ENCODE measurements around the gene ADRA1B.
"Not testable (repeated sequence)": the region's sequence is repeated elsewhere in the genome, so short reads cannot be mapped to it uniquely, and the experiment has no call there.

The ADRA1B gene

DNA sequence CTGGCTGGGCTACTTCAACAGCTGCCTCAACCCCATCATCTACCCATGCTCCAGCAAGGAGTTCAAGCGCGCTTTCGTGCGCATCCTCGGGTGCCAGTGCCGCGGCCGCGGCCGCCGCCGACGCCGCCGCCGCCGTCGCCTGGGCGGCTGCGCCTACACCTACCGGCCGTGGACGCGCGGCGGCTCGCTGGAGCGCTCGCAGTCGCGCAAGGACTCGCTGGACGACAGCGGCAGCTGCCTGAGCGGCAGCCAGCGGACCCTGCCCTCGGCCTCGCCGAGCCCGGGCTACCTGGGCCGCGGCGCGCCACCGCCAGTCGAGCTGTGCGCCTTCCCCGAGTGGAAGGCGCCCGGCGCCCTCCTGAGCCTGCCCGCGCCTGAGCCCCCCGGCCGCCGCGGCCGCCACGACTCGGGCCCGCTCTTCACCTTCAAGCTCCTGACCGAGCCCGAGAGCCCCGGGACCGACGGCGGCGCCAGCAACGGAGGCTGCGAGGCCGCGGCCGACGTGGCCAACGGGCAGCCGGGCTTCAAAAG is 55.7 kb downstream of the ADRA1B start:
- DNase-seq: peak; percentile 60

DNA sequence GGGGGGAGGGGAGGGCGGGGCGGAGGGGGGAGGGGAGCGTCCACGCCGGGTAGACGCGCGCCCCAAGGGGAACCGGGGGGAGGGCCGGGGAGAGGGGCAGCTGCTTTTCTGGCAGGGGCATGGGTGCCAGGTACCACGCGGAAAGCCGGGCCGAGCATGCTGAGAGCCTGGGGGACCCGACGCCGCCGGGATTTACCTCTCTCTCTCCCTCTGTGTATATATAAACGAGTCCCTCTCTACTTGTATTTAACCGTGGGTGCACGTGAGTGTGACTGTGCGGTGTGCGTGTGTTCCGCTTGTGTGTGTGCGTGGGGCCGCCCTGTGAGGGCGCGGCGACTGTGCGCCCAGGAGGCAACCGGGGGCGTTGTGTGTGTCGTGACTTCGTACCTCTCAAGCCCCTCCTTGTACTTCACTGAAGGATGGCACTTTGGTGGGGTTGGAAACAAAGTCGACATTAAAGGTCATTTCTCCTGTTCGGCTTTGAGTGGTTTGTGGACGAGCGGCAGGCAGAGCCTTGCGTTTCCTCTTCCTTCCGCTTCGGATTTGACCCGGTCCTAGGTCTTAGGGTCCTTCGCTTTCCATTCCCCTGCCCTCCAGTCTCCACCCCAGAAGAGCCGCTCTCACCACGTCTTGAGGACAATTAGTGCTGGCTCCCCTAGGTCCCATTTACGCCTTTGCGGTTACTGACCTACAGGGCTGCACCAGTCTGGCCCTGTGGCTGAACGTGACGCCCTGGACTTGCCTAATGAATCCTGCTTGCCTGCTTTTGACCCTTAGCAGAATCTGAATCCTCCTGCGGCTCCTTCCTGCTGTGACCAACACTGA is 56.5 kb downstream of the ADRA1B start:
- DNase-seq: peak; percentile 33

DNA sequence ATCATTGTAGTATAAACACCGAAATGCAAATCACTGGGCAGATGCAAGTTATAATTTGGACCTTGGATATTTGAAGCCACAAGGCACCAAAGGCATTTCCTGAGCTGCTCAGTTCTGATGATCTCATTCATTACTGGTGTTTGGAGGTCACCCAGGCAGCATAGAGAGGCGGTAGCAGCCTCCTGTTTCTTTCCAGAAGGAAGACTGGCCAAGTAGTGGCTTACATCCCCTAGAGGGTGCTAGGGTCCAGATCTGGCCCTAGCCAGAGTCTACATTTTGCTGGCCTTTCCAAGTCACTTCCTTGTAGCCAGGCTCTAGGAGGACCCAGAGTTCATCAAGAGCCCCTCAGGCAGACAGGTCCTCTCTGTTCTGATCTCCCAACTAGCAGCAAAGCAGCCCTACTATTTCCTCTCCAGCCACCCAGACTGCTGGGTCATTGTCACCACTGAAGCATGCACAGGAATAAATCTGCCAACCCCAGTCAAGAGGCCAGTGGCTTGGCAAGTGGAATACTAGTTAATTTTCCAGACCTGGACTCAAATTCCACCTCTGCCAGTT is 59.3 kb downstream of the ADRA1B start:
- DNase-seq: peak; percentile 23

DNA sequence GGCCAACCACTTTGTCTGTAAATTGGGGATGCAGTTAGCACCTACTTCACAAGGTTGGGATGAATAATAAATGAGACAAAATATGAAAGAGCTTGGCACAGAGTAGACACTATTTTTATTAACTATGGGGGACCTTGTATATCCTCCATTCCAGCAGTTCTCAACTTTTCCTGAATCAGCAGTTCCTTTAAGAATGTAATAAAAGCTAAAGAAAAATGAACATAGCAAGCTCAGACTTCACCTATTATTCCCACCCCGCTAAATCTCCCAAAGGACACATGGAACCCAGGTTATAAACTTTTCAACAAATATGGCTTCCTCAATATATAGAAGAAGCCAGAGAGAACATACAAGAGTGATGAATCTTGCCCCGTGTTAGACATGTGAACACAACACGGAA is 60.6 kb downstream of the ADRA1B start:
- no peak for DNase-seq

DNA sequence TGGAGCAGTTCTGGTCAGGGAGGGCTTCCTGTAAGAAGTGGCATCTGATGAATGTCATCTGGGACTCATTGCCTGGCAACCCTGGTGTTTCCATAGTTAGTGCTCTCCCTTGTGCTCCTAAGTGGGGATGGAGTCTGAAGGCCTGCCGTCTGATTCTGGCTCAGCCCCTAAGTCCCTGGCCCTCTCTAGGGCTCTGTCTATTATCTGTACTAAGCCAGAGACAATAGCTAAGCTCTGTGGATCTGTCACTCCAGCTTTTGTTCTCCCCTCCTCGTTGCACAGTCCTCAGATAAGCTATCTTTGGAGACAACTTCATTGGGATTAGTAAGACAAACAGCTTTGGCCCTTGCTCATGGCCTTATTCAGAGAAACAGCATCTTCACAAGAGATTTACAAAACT is 62.1 kb downstream of the ADRA1B start:
- no peak for DNase-seq

DNA sequence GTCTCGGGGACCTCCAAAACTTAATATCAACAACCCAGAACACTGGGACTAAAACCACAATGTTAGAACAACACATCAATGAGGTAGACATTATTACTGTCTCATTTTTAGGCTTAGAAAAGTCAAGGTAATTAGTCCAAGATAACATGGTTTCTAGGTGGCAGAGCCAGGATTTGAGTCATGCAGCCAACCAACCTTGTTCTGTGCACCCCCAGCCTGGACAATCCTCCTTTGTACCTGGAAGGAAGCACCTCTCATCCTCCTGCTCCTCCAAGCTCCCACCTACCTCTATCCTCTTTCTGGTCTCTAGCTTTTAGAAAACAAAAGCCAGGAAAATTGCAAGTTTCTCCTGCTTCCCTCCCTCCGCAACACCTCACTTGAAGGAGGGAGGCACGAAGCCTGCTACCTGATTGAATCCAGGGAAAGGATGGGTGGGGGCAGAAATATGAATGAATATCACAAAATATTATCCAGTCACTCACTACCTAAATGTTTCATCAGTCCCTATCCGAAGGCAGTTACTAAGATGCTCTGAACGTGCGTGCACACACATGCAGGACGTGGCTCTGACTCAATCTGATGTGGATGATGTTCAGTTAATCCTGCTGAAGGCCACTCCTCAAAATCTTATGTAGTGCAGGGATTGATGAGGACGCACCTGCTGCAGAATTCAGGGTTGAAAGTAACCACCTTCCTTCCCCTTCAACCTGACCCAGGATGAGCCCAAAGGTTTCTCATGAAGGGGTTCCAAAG is 66.3 kb downstream of the ADRA1B start:
- DNase-seq: no peak

DNA sequence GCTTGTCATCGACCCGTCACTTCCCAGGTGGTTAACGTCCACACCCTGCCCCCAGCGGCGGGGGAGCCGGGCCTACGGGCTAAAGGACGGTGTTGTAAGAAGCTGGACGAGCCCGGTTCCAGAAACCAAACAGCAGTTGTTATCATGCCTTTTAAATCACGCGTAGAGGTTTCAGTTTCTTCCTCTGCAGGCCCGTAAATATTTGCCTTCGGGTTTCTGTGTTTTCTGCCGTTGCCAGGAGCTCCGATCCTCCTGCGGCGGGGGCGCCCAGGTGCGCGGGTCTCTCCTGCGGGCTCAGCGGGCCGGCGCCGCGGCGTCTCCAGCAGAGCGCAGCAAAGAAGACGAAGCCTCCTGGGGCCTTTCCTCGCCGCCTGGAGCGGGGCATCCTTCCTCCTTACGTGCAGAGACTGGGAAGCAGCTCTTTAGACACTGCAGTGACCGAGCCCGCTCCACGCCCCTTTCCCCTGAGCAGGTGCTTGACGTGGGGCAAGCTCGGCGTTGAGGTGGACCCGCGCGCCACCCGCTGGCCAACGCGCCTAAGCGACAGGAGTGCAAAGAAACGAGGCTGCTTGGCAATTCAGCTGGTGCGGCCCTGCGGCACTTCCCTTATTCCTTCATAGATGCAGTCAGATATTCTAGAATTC is 70.9 kb downstream of the ADRA1B start:
- peak; percentile 86 for DNase-seq

DNA sequence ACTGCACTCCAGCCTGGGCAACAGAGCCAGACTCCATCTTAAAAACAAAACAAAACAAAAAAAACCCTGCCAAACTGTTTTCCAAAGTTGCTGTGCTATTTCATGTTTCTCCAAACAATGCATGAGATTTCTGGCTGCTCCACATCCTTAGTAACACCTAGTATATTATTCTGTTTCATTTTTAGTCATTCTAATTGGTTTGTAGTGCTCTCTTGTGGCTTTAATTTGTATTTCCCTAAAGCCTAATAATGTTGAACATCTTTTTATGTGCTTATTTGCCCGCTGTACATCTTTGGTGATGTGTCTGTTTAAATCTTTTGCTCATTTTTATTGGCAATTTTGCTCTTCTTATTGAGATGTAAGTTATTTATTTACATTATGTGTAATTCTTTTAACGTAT is 74.2 kb downstream of the ADRA1B start:
- DNase-seq: no peak

DNA sequence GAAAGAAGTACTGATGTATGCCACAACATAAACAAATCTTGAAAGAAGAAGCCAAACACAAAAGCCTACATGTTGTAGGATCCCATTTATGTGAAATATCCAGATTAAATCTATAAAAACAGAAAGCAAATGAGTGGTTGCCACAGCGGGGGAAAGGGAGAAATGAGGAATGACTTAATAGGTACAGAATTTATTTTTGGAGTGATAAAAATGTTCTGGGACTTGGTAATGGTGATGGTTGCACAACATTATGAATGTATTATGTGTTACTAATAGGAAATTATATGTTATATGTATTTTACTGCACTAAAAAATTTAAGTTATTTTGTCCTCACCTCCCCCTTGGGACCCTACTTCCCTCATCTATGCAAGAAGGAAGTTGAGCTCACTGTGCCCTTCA is 76.3 kb downstream of the ADRA1B start:
- no peak for DNase-seq

DNA sequence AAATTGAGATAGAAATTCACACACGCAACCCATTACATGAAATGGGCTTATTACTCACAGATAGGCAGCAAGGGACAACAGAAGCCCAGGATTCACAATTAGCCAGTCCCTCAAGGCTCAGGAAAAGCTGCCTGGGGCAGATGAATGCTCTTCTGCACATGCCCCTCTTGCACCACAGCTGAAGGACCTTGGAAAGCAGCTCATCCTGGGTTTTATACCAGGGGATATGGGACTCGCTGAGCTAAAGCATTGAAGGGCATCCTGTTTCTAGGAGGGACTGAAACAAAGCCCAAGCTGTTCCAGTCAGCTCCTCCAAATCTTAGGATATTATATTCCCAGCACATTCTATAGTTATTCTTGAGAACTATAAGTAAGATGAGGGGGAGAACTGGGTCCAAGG is 76.9 kb downstream of the ADRA1B start:
- DNase-seq: no peak

DNA sequence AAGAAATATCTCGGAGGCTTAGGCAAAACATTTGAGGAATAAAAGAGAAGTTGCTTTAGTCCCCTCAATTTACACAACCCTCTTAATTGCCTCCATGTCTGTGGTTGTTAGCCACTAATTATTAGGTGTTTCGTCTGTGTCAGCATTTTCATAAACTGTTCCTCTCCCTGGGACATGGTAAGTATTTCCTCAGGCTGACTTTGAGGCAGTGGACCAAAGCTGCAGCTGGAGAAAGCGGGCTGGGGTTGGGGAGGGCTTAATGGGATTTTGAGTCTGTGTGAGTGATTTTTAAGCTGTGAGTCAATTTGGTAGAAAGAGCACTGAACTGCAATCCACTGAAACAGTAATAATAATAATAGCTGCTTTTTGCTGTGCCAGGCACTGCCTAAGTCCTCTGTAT is 79.6 kb downstream of the ADRA1B start:
- DNase-seq: no peak

DNA sequence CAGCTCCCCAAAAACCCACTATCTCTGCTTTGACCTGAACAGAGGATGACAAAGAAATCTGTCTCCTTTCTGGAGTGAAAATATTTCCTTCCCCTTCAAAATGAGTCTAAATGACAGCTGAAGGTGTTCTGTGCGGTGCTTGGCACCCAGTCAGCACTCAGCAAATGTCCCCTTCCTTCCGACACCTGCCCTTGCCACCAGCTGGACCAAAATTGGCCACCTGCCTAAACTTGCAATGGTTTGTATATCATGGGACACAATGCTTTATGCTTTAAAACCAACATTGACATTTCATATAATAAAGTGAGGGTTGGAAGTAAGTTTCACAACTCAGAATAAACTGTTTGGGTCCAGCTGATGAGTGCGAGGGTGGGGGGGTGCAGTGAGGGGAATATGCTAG is 85.2 kb downstream of the ADRA1B start:
- no peak for DNase-seq

DNA sequence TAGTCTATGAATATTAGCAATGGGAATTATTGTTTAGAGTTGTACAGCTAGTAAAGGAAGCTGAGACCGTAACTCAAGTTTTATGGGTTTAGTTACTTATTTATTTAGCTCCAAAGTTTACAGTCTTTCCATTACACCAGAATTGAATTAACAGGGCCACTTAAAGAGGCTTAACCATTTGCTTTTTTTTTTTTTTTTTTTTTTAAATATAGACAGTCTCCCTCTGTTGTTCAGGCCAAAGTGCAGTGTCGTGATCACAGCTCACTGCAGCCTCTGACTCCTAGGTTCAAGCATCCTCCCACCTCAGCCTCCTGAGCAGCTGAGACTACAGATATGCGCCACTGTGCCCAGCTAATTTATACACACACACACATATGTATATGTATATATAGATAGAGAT is 91.2 kb downstream of the ADRA1B start:
- DNase-seq: no peak

DNA sequence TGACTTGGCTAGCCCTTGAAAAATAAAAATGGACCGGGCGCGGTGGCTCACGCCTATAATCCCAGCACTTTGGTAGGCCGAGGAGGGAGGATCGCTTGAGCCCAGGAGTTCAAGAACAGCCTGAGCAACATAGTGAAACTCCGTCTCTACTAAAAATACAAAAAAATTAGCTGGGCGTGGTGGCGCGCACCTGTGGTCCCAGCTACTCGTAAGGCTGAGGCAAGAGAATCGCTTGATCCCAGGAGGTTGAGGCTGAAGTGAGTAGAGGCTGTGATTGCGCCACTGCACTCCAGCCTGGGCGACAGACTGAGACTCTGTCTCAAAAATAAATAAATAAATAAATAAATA is 92.2 kb downstream of the ADRA1B start:
- DNase-seq: not testable (repeated sequence)

DNA sequence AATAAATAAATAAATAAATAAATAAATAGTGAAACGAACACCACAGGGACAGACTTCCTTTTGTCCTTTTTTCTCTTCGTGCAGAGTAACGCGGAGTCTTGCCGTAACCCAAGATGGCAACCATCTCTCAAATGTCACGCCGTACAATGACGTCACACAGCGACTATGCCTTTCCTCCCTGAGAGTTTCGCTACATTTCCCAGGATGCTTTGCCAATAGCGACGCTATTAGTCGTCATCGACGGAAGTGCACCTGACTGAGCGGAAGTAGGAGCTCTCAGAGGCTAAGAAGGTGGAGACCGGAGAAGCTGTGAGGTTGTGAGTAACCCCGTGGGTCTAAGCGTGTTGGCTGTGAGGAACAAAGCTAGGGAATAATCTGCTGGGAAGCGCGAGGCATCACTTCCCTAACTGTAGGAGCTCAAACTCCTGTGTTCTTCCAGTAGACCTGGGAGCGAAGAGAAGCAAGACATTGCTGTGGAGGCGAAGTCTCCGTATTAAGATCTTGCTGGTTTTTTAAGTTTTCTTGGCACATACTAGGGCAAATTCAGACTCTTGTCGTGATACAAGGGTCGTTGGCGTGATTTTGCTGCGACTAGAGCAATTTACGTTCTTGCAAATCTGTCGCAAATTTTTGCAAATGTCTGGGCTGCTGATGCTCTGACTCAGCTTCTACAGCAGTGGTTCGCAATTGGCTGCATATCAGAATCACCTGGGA is 92.8 kb downstream of the ADRA1B start, which contains the start of gene TTC1:
TTC1 (plus strand) TSS at position 263 of the 714 bp plus-strand sequence. CDS start 1,390 bp downstream, outside the sequence.
- peak; percentile 100 for DNase-seq

DNA sequence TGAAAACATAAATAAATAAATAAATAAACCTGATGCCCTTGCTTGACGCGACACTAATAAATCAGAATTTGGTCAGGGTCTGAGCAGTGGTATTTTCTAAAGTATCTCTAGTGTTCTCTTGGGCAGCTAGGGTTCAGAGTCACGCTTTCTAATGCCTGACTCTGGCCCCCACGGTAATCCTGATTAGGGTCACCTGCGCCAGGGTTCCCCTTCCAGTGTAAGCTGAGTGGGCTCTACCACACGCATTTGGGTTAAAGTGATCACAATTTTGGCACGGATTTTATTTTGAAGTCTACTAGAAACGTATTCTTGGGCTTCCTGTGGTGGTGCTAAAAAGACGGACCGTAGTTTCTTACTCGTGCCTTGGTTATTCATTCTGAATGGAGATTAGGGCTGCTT is 93.3 kb downstream of the ADRA1B start:
- no peak for DNase-seq

DNA sequence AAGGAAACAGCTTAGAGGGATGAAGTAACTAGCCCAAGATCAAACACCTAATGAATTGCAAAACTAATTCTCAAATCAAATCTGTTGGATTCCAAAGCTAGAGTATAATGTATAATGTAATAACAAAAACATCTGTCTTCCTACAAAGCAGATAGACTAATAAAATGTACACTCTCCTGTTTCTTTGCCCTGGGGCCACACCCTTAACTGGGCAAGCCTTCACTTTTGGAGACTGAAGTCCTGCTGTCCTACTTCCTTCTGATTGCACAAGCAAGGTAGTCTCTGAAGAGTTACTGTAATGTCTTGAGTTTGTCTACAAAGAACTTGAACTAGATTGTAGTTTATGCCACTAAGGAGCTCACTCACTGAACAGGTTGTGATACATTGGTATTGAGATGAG is 95.2 kb downstream of the ADRA1B start:
- DNase-seq: no peak

DNA sequence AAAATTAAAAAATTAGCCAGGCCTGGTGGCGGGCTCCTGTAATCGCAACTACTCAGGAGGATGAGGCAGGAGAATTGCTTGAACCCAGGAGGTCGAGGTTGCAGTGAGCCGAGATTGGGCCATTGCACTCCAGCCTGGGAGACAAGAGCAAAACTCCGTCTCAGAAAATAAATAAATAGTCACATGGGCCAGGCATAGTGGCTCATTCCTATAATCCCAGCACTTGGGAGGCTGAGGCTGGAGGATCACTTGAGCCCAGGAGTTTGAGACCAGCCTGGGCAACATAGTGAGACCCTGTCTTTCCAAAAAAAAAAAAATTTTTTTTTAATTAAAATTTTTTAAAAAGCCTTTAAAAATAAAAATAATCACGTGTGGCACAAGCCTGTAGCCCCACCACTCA is 97.9 kb downstream of the ADRA1B start:
- not testable (repeated sequence) for DNase-seq

DNA sequence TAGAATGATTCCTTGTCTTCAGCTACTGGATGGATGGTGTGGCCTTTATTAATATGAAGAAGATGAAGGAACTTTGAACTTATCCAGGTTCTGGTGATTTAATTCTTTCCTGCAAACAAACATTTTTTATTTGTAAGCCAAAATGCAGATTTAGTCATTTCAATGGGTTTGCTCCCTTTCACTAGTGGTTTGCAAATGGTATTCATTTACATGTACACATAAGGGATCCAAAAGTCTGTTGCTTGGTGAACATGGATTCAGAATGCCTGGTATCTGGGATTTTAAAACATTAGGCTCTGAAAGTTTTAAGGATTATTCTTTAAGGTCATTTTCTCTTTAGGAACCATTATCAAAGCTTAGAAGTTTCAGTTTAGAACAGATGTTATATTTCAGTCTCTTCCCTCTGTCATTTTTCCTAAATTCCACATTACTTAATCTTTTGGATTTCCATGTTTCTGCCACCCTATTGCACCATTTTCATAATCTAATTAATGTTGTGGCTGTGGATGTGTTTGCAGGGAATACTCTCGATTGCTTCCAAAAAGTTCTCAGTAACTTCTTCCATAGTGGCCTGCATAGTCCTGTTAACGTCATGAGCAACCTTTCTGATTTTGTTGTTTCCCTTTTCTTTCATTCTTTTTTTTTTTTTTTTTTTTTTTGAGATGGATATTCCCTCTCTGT is 102.8 kb downstream of the ADRA1B start:
- no peak for DNase-seq

DNA sequence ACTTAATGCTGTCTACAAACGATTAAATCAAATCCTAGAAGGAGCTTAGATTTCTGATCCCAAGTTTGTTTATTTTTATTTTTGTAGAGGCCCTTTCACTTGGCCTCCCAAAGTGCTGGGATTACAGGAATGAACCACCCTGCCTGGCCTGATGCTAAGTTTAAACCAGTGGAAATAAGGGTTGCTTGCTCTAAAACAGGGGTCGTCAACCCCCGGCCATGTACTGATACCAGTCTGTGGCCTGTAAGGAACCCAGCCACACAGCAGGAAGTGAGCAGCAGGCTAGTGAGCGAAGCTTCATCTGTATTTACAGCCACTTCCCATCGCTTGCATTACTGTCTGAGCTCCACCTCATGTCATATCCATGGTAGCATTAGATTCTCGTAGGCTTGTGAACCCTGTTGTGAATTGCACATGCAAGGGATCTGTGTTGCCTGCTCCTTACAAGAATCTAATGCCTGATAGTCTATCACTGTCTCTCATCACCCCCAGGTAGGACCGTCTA is 104.0 kb downstream of the ADRA1B start:
- DNase-seq: no peak

DNA sequence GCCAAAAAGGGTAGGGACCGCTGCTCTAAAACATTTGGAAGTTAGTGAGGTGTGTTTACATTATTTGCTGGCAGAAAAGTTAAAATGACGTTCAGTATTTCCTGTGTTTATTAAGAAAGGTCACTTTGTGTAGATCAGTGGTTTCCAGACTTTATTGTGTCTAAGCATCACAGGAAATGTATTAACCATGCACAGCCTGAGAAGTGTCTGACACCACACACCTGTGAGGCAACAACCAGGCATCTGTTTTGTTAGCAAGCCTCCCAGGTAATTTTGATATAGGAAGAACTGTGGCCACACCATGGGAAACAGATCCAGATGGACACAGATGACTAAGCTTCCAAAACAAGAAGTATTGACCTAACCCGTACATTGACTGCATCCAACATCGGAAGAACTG is 104.7 kb downstream of the ADRA1B start:
- no peak for DNase-seq

Measured in eye (tissue), 1 donor.